Suprapubic skin (tissue), 3 donors: ENCODE measurements around the gene HEXIM1.

Experiments used
- POLR2A ChIP-seq, 2 donors: fragments of 450-650 bp; IDR thresholded peaks; one replicate each; pipeline ENCODE4 v1.6.1; 2017; ENCODE audit warnings: antibody characterized with exemption in 2 of 2, mild to moderate bottlenecking in 2 of 2, moderate library complexity in 2 of 2
- TF ChIP-seq, protein P1 (sequence below), 2 donors: fragments of 200-600 bp in 1 of 2; fragments of 450-650 bp in 1 of 2; sonication (generic) in 1 of 2; IDR thresholded peaks; one replicate each; pipeline ENCODE4 v1.5.1; 2016 to 2019; ENCODE audit warnings: antibody characterized with exemption in 2 of 2, mild to moderate bottlenecking in 1 of 2, moderate library complexity in 1 of 2

DNA sequence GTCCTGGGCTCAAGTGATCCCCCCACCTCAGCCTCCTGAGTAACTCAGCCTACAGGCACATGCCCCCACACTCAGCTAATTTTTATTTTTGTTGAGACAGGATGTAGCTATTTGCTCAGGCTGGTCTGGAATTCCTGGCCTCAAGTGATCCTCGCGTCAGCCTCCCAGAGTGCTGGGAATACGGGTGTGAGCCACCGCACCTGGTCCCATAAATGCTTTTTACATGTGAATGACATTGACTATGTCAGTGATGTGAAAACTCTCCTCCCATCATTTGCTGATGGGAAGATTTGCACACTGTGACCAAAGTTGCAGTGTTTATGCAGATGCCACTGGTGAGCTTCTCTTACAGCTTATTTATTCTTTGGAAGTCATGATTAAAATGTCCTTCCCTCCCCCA, 30.9 kb upstream of the HEXIM1 start:
- TF ChIP-seq, protein P1, sequence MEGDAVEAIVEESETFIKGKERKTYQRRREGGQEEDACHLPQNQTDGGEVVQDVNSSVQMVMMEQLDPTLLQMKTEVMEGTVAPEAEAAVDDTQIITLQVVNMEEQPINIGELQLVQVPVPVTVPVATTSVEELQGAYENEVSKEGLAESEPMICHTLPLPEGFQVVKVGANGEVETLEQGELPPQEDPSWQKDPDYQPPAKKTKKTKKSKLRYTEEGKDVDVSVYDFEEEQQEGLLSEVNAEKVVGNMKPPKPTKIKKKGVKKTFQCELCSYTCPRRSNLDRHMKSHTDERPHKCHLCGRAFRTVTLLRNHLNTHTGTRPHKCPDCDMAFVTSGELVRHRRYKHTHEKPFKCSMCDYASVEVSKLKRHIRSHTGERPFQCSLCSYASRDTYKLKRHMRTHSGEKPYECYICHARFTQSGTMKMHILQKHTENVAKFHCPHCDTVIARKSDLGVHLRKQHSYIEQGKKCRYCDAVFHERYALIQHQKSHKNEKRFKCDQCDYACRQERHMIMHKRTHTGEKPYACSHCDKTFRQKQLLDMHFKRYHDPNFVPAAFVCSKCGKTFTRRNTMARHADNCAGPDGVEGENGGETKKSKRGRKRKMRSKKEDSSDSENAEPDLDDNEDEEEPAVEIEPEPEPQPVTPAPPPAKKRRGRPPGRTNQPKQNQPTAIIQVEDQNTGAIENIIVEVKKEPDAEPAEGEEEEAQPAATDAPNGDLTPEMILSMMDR (IDR thresholded peaks at IDR 0.05) = no peak
- TF ChIP-seq POLR2A (IDR thresholded peaks at IDR 0.05) = no peak
